Sigmoid colon (tissue), 7 donors: ENCODE measurements around the gene CFAP46. TPM values are rescaled to one million over a fixed set of nuclear protein-coding genes. Genes with fewer than 3 reads are reported as not detected.
"Not testable (repeated sequence)": the region's sequence is repeated elsewhere in the genome, so short reads cannot be mapped to it uniquely, and the experiment has no call there.

Source experiments
- DNase-seq: peaks from one replicate; pipeline ENCODE4 v3.0.0-alpha.2; 2019
- H3K27ac ChIP-seq, 4 donors: fragments of 200-600 bp; sonication (generic); one replicate each; pipeline ENCODE4 v1.5.1; 2016 to 2019; ENCODE audit warnings: mild to moderate bottlenecking in 1 of 4
- H3K27me3 ChIP-seq, 3 donors: fragments of 200-600 bp; sonication (generic); one replicate each; pipeline ENCODE4 v1.5.1; 2019; ENCODE audit warnings: mild to moderate bottlenecking in 1 of 3
- H3K36me3 ChIP-seq, 4 donors: fragments of 200-600 bp; sonication (generic); one replicate each; pipeline ENCODE4 v1.5.1; 2016 to 2019
- H3K4me1 ChIP-seq, 4 donors: fragments of 200-600 bp; sonication (generic); one replicate each; pipeline ENCODE4 v1.5.1; 2017 to 2019
- H3K4me3 ChIP-seq, 4 donors: fragments of 200-600 bp; sonication (generic); one replicate each; pipeline ENCODE4 v1.5.1; 2017 to 2019; ENCODE audit warnings: mild to moderate bottlenecking in 2 of 4, moderate library complexity in 1 of 4
- H3K9me3 ChIP-seq, 4 donors: fragments of 200-600 bp in 3 of 4; sonication (generic) in 3 of 4; one replicate each; pipeline versions ENCODE4 v1.5.1 to v1.6.1; 2013 to 2019
- CTCF ChIP-seq, 4 experiments: fragments of 450-650 bp in 3 of 4; fragments of 200-600 bp in 1 of 4; IDR thresholded peaks; one replicate each; pipeline ENCODE4 v1.5.1; 2016 to 2019; ENCODE audit warnings: antibody characterized with exemption in 4 of 4, mild to moderate bottlenecking in 3 of 4, moderate library complexity in 2 of 4
- EP300 ChIP-seq, 4 donors: sonication (generic); formaldehyde crosslinking; IDR thresholded peaks; one replicate each; pipeline ENCODE4 v1.6.1; 2017; ENCODE audit warnings: antibody characterized with exemption in 4 of 4
- POLR2A ChIP-seq, 2 donors: fragments of 450-650 bp; IDR thresholded peaks; one replicate each; pipeline ENCODE4 v1.6.1; 2016; ENCODE audit warnings: antibody characterized with exemption in 2 of 2, mild to moderate bottlenecking in 2 of 2, moderate library complexity in 2 of 2
- POLR2AphosphoS5 ChIP-seq, 4 donors: sonication (generic); formaldehyde crosslinking; IDR thresholded peaks; one replicate each; pipeline ENCODE4 v1.6.1; 2017; ENCODE audit warnings: antibody characterized with exemption in 4 of 4
- WGBS, 2 donors: extraction: QIAGEN DNeasy Blood & Tissue Kit; methylation state at CpG; one replicate each; pipeline ENCODE4 v1.1.7; 2013; 5-methylcytosine and 5-hydroxymethylcytosine counted together
- intact Hi-C: fragments of 100-400 bp; cut with DNase I; formaldehyde crosslinking; loops from one replicate; pipeline ENCODE4 v1.15.1; 2023
- polyA plus RNA-seq, 3 donors: library from polyadenylated mRNA; stranded (reverse); fragments of 200-250 nt; gene quantifications; one replicate each; pipeline ENCODE4 v1.2.3, GENCODE V29; 2013
- total RNA-seq, 4 donors: library from RNA; depleted of rRNA; stranded (reverse); fragments of >200 nt; gene quantifications; one replicate each; pipeline ENCODE4 v1.1.0, GENCODE V29; 2016
- donor health status: healthy with polysubstance abuse.
- donor health status: Bipolar disorder and iron deficiency.
- donor health status: healthy.

The CFAP46 gene
- total and polyA plus RNA-seq, 7 donors, result 0.10 to 1.7 (median 0.38) TPM; not detected in 3

- Histone ChIP-seq H3K27ac (no peak overlapping the region), H3K4me3 (no peak overlapping the region), H3K9me3 (no peaks in the 10 kb centered on the region), H3K4me1 (no peaks in the 10 kb centered on the region), H3K27me3 (peaks cover 0 to 9% (median 0%) of the 10 kb centered on the region in 3 donors), H3K36me3 (no peaks in the 10 kb centered on the region)
- TF ChIP-seq POLR2AphosphoS5 (IDR thresholded peaks at IDR 0.05) (no peak), EP300 (IDR thresholded peaks at IDR 0.05) (no peak), CTCF (IDR thresholded peaks at IDR 0.05) (no peak), POLR2A (IDR thresholded peaks at IDR 0.05) (no peak)
- intact Hi-C loops, result no loop called here
- WGBS, 2 donors, result 76 to 84% methylated on average over 21 of the region's 21 CpGs
- DNase-seq, result no peak
Measured at GRCh38 chr10:132926070-132926469, 16.3 kb downstream of the CFAP46 start.

GRCh38 chr10:132925614-132926013, 16.8 kb downstream of the CFAP46 start:
- Histone ChIP-seq H3K4me1 (no peaks in the 10 kb centered on the region), H3K27me3 (peaks cover 0 to 9% (median 0%) of the 10 kb centered on the region in 3 donors), H3K36me3 (no peaks in the 10 kb centered on the region), H3K4me3 (no peak overlapping the region), H3K9me3 (no peaks in the 10 kb centered on the region), H3K27ac (no peak overlapping the region)
- DNase-seq, result no peak
- 91 to 96% methylated on average over 22 of the region's 22 CpGs for WGBS, 2 donors
- intact Hi-C loops, result no loop called here
- TF ChIP-seq POLR2AphosphoS5 (IDR thresholded peaks at IDR 0.05) (no peak), POLR2A (IDR thresholded peaks at IDR 0.05) (no peak), EP300 (IDR thresholded peaks at IDR 0.05) (no peak), CTCF (IDR thresholded peaks at IDR 0.05) (no peak)

- H3K36me3 ChIP-seq, result no peaks in the 10 kb centered on the region
- no peak overlapping the region for H3K4me3 ChIP-seq
- TF ChIP-seq EP300 (IDR thresholded peaks at IDR 0.05) (no peak), CTCF (IDR thresholded peaks at IDR 0.05) (no peak), POLR2A (IDR thresholded peaks at IDR 0.05) (no peak), POLR2AphosphoS5 (IDR thresholded peaks at IDR 0.05) (no peak)
- no peaks in the 10 kb centered on the region for H3K4me1 ChIP-seq
- H3K9me3 ChIP-seq, result no peaks in the 10 kb centered on the region
- no peak for DNase-seq
- intact Hi-C loops, result no loop called here
- H3K27me3 ChIP-seq, result peaks cover 0 to 9% (median 0%) of the 10 kb centered on the region in 3 donors
- 85 to 90% methylated on average over 24 of the region's 24 CpGs for WGBS, 2 donors
- no peak overlapping the region for H3K27ac ChIP-seq
Measured at GRCh38 chr10:132925071-132925561, 17.3 kb downstream of the CFAP46 start.

- no peak for DNase-seq
- intact Hi-C loops, result no loop called here
- H3K27ac ChIP-seq, result no peak overlapping the region
- no peaks in the 10 kb centered on the region for H3K9me3 ChIP-seq
- TF ChIP-seq POLR2A (IDR thresholded peaks at IDR 0.05), result no peak
- TF ChIP-seq CTCF (IDR thresholded peaks at IDR 0.05), result no peak
- no peak for TF ChIP-seq POLR2AphosphoS5 (IDR thresholded peaks at IDR 0.05)
- TF ChIP-seq EP300 (IDR thresholded peaks at IDR 0.05), result no peak
- H3K4me1 ChIP-seq, result no peaks in the 10 kb centered on the region
- no peak overlapping the region for H3K4me3 ChIP-seq
- H3K36me3 ChIP-seq, result no peaks in the 10 kb centered on the region
- 89 to 93% methylated on average over 42 of the region's 42 CpGs for WGBS, 2 donors
- H3K27me3 ChIP-seq, result peaks cover 0 to 9% (median 0%) of the 10 kb centered on the region in 3 donors
Measured at GRCh38 chr10:132924046-132924952, 18.1 kb downstream of the CFAP46 start.

GRCh38 chr10:132923384-132923783, 19.0 kb downstream of the CFAP46 start:
- H3K4me1 ChIP-seq, H3K36me3 ChIP-seq, H3K27ac ChIP-seq, H3K9me3 ChIP-seq, H3K27me3 ChIP-seq, H3K4me3 ChIP-seq, DNase-seq, intact Hi-C loops: not testable (repeated sequence)
- 70 to 85% methylated on average over 7 of the region's 7 CpGs for WGBS, 2 donors
